OCI-LY7 (cell line): ENCODE data around the gene UPB1. TPM values are rescaled to one million over a fixed set of nuclear protein-coding genes. Genes with fewer than 3 reads are reported as not detected.

ENCODE experiments used
- BruUV-seq: library from RNA; stranded (reverse); fragments of 400-500 nt; replicated peaks from 2 replicates; lab custom pipeline; 2021; lab: Mats Ljungman, UMichigan
- CTCF ChIA-PET: fragments of 300-600 bp; sonication (Branson Sonifier 250); formaldehyde crosslinking; loops from one replicate; lab custom pipeline; 2022; ENCODE audit warnings: antibody characterized with exemption; ENCODE audit not compliant: unreplicated experiment; lab: Charles Lee
- POLR2A ChIA-PET: fragments of 300-600 bp; sonication (Branson Sonifier 250); formaldehyde crosslinking; loops from one replicate; lab custom pipeline; 2022; ENCODE audit warnings: antibody characterized with exemption; lab: Charles Lee
- DNase-seq: peaks from one replicate; pipeline ENCODE4 v3.0.0-alpha.2; 2015; ENCODE audit warnings: low spot score
- H2AFZ ChIP-seq: fragments of 200-600 bp; sonication (generic), shearing (Covaris generic); 2 replicates; pipeline ENCODE4 v1.6.1; 2014; ENCODE audit warnings: mild to moderate bottlenecking, antibody characterized with exemption, low read length, moderate library complexity
- H3K27ac ChIP-seq: fragments of 200-600 bp; sonication (generic); 2 replicates; pipeline ENCODE4 v1.5.1; 2014; ENCODE audit warnings: mixed run types, low read depth, mild to moderate bottlenecking, moderate library complexity, low read length, inconsistent platforms; ENCODE audit not compliant: poor library complexity, severe bottlenecking
- H3K36me3 ChIP-seq: fragments of 200-600 bp; sonication (generic); 2 replicates; pipeline ENCODE4 v1.6.1; 2014; ENCODE audit warnings: mild to moderate bottlenecking, antibody characterized with exemption, low read length, moderate library complexity, mixed read lengths; ENCODE audit not compliant: insufficient read depth
- H3K4me1 ChIP-seq: fragments of 200-600 bp; sonication (generic); 2 replicates; pipeline ENCODE4 v1.5.1; 2014; ENCODE audit warnings: mild to moderate bottlenecking, low read length; ENCODE audit not compliant: insufficient read depth, poor library complexity, severe bottlenecking
- H3K4me2 ChIP-seq: fragments of 200-600 bp; sonication (generic); 2 replicates; pipeline ENCODE4 v1.6.1; 2014; ENCODE audit warnings: mild to moderate bottlenecking, low read length
- H3K4me3 ChIP-seq: fragments of 200-600 bp; sonication (generic); 2 replicates; pipeline ENCODE4 v1.5.1; 2014; ENCODE audit warnings: mild to moderate bottlenecking, low read depth, low read length; ENCODE audit not compliant: poor library complexity, severe bottlenecking
- H3K79me2 ChIP-seq: fragments of 200-600 bp; sonication (generic); 2 replicates; pipeline ENCODE4 v1.6.1; 2016; ENCODE audit warnings: low read depth, mild to moderate bottlenecking, low read length, moderate library complexity, mixed read lengths; ENCODE audit not compliant: insufficient read depth
- H3K9me2 ChIP-seq: fragments of 200-600 bp; sonication (generic); 2 replicates; pipeline ENCODE4 v1.6.1; 2016; ENCODE audit warnings: mild to moderate bottlenecking, low read length, mixed read lengths; ENCODE audit not compliant: insufficient read depth
- H3K9me3 ChIP-seq: fragments of 200-600 bp; sonication (generic); 2 replicates; pipeline ENCODE4 v1.6.1; 2014; ENCODE audit warnings: mild to moderate bottlenecking, mixed run types, low read length, mixed read lengths
- H4K20me1 ChIP-seq: fragments of 200-600 bp; sonication (generic); 2 replicates; pipeline ENCODE4 v1.6.1; 2014; ENCODE audit warnings: mild to moderate bottlenecking, antibody characterized with exemption, low read length, moderate library complexity, mixed read lengths; ENCODE audit not compliant: insufficient read depth
- EZH2phosphoT487 ChIP-seq: fragments of 200-600 bp; sonication (generic); IDR thresholded peaks from 2 replicates; pipeline ENCODE4 v1.6.1; 2018; ENCODE audit warnings: low read depth, borderline replicate concordance, mild to moderate bottlenecking, mixed run types, antibody characterized with exemption, low read length, moderate library complexity, mixed read lengths
- intact Hi-C: fragments of 100-400 bp; cut with micrococcal nuclease; formaldehyde crosslinking; loops from one replicate; pipeline ENCODE4 v1.10.0; 2022; ENCODE audit not compliant: unreplicated experiment
- total RNA-seq, 2 experiments: library from RNA; depleted of rRNA in 1 of 2; stranded (reverse); fragments of >200 nt in 1 of 2; shearing (Covaris generic) in 1 of 2; gene quantifications; 2 replicates each; pipeline ENCODE4 v1.2.3, GENCODE V29; 2014 to 2022
- TF ChIP-seq, protein P1 (sequence below): fragments of 200-600 bp; sonication (generic); conservative IDR thresholded peaks from 2 replicates; pipeline ENCODE4 v1.5.1; 2014; ENCODE audit warnings: mild to moderate bottlenecking, antibody characterized with exemption, low read length, moderate library complexity, mixed read lengths

The UPB1 gene
- total RNA-seq, 2 experiments from 2014 or later: 0.69 to 0.70 TPM

DNA sequence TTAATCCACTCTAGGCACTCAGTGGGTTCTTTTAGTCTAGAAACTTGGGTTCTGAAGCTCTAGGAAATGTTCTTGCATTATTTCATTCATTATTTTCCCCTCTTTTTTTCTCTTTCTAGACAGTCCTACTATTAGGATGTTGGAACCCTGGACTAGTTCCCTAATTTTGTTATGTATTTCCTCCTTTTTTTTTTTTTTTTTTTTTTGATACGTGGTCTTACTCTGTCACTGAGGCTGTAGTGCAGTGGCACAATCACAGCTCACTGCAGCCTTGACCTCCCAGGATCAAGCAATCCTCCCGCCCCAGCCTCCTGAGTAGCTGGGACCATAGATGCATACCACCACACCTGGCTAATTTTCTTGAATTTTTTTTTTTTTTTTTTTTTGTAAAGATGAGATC is 9.4 kb downstream of the UPB1 start:
- no peak for DNase-seq
- Histone ChIP-seq H3K4me3 (no peak overlapping the region), H4K20me1 (no peaks in the 10 kb centered on the region), H3K36me3 (no peaks in the 10 kb centered on the region), H3K79me2 (no peaks in the 10 kb centered on the region), H3K9me2 (no peaks in the 10 kb centered on the region), H3K27ac (no peak overlapping the region), H3K9me3 (no peaks in the 10 kb centered on the region), H2AFZ (no peak overlapping the region), H3K4me2 (no peak overlapping the region), H3K4me1 (peaks cover 37% of the 10 kb centered on the region)
- TF ChIP-seq EZH2phosphoT487: no peak
- TF ChIP-seq, protein P1, sequence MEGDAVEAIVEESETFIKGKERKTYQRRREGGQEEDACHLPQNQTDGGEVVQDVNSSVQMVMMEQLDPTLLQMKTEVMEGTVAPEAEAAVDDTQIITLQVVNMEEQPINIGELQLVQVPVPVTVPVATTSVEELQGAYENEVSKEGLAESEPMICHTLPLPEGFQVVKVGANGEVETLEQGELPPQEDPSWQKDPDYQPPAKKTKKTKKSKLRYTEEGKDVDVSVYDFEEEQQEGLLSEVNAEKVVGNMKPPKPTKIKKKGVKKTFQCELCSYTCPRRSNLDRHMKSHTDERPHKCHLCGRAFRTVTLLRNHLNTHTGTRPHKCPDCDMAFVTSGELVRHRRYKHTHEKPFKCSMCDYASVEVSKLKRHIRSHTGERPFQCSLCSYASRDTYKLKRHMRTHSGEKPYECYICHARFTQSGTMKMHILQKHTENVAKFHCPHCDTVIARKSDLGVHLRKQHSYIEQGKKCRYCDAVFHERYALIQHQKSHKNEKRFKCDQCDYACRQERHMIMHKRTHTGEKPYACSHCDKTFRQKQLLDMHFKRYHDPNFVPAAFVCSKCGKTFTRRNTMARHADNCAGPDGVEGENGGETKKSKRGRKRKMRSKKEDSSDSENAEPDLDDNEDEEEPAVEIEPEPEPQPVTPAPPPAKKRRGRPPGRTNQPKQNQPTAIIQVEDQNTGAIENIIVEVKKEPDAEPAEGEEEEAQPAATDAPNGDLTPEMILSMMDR: no peak
- CTCF ChIA-PET: no interaction called here
- BruUV-seq: no TSS peak
- intact Hi-C loops: no loop called here
- POLR2A ChIA-PET: interaction anchor here (0.7 kb wide), 1 partner anchor 87 kb away, joined by 3 read pairs; no protein-coding TSS in a partner anchor

DNA sequence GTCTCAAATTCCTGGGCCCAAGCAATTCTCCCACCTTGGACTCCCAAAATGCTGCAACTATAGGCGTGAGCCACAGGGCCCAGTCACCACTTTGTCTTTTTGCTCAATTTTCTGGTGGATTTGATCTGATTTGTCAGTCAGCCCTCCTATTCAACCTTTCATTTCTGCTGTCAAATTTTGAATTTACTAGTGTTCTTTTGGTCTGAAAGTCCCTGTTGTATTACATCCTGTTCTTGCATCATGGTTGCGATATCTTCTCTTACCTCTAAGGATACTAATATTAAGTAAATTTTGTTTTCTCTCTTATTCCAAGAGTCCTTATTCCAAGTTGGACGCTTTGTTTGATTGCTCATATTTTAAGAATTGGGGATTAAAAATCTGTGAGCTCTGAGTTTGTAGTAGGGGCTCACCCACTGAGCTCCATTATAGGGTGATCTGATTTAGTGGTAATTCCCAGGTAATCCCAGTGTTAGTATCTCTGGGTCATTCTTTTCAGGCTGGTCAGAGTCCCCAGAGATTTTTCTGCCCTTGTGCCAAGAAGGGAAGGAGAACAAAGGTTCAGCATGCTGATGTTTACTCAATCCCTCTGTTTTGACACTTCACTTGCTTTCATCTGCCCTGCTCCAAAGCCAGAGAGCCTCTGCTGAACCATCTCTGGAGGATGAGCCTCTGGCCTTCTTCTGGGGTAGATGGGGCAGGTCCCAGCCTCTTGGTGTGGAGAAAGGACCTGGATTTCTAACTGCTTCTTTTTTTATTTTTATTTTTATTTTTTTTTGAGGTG is 10.0 kb downstream of the UPB1 start:
- TF ChIP-seq, protein P1: no peak
- TF ChIP-seq EZH2phosphoT487: no peak
- H3K9me2 ChIP-seq: no peaks in the 10 kb centered on the region
- H3K27ac ChIP-seq: no peak overlapping the region
- no peaks in the 10 kb centered on the region for H3K9me3 ChIP-seq
- POLR2A ChIA-PET: interaction anchor here (0.7 kb wide), 1 partner anchor 22 kb away, joined by 3 read pairs; no protein-coding TSS in a partner anchor
- H3K79me2 ChIP-seq: no peaks in the 10 kb centered on the region
- H3K36me3 ChIP-seq: no peaks in the 10 kb centered on the region
- CTCF ChIA-PET: interaction anchor here (1.5 kb wide), 1 partner anchor 79 kb away, joined by 5 read pairs; no protein-coding TSS in a partner anchor
- no peak overlapping the region for H3K4me3 ChIP-seq
- intact Hi-C loops: no loop called here
- BruUV-seq: no TSS peak
- no peak for DNase-seq
- H3K4me2 ChIP-seq: no peak overlapping the region
- H3K4me1 ChIP-seq: peaks cover 43% of the 10 kb centered on the region
- H4K20me1 ChIP-seq: no peaks in the 10 kb centered on the region
- no peak overlapping the region for H2AFZ ChIP-seq
